HG03097 (cell line): ENCODE data around the gene MLPH.
"Not testable (repeated sequence)": the region's sequence is repeated elsewhere in the genome, so short reads cannot be mapped to it uniquely, and the experiment has no call there.

Source experiments
- ATAC-seq: cut with Tn5 transposase; IDR thresholded peaks from one replicate; pipeline ENCODE4 v1.9.1; 2021; ENCODE audit not compliant: unreplicated experiment, low FRiP score

MLPH gene

DNA sequence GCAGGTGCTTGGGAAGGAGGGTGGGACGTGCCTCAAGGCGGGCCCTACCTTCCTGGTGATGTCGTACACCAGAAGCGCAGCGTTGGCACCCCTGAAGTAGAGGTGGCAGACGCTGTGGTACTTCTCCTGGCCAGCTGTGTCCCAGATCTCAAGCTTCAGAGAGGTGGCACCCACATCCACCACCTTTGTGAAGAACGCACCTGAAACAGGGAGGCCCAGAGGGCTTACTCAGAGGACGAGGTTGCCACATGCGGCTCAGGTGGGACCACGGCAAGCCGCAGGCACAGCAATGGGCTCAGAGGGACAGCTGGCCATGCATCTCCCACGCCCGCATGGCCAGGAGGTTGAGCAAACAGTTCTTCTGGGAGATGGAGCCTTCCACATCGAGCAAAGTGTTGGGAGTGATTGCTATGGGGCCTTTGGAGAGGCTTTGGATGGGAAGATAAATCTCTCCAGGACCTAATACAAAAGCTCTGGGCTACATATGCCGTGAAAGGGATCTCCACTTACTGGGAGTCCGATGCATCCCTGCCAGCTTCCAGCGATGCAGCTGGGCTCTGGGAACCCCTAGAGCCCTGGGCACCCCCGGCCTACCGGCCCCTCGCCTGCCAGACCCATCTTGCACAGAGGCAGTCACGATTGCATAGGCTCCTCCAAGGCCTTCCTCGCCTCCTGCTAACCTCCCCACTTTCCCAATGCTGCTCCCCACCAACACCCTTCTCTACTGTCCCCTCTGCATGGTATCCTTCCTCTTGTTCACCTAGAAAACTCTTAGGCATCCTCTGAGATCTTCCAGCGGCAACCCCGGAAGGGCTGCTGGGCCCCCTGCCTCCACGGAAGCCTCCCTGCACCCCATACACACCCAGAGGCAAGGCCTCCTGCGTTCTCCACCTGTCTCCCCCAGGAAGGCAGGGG, 91.2 kb downstream of the MLPH start:
- ATAC-seq, result no peak

DNA sequence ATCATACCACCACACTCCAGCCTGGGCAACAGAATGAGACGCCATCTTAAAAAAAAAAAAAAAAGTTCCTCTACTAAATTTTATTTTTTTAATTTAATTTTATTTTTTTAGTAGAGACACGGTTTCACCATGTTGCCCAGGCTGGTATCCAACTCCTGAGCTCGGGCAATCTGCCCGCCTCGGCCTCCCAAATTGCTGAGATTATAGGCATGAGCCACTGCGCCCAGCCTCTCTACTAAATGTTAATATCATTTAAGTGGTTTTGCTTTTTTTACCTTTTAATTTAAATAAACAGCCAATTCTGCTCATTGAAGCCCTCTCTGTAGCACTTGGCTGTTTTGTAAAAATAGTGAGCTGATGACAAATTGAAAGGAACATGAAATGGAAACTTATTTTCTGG, 94.3 kb downstream of the MLPH start:
- no peak for ATAC-seq

DNA sequence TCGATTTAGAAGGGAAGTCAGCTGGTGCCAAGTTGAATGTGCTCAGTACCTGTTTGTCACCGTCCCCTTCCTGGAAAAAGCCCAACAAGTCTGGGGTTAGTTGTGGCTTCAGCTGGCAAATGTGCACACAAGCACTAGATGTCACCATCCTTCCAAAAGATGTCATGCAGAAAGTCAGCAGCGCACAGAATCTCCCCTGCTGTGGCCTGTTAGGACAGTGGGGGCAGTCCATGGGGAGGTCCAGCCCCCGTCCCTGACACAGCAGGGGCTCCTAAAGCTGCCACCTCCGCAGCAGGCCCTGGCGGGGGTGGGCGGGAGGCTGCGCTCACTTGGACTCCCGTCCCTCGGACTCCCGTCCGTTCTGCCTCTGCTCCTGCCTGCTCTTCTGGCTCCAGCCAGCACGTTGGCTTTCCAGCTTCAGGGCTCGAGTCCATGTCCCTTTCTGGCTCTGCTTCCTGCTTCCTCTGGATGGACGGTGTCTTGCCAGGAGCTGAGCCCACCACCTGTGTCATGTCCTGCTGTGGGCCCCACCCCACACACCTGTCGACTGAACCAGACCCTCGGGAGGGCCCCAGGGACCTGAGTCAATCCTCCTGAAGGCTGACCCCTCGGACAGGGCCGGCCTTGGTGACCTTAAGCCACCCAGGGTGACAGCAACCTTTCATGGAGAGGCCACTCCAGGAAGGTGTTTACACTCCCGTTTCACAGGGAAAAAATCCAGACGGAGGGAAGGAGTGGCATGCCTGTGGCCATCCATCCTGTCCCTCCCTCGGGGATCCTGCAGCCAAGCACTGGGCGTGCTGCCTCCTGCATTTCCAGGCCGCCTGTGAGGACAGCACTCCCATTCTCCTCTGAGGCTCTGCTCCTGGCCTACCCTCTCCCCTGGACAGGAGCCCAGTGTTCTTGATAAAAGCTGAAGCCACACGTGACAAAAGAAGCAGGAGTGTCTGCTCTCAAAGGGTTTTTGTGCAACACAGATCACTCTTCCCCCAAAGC, 95.0 kb downstream of the MLPH start:
- no peak for ATAC-seq

- no peak for ATAC-seq
Observed at GRCh38 chr2:237583385-237584295, 96.6 kb downstream of the MLPH start.

DNA sequence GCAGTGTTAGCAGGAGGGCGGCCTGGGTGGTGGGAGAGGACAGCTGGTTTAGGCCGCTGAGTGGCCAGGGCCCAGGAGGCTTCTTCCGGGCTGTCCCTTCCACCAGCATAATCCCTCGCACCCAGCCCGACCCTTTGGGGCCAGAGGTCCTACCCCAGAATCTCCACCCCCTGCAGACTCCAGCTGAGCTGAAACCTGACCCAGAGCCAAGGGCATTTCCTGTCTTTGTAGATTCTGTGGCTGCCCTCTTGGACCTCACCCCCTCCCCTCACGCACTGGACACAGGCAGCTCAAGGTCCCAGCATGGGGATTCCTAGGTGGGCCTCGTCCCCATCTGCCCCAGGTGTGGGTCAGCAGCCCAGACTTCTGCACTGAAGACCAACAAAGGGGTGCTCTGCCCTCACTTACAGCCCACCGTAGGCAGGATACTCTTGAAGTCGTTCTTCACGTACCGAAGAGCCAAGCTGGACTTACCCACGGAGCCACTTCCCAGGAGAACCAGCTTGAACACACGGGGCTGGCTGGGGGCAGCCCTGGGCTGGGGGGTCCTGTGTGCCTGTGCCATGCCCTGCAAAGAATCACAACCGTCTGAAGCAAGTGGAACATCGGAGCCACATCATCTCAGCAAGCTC, 98.7 kb downstream of the MLPH start:
- no peak for ATAC-seq

- no peak for ATAC-seq
Observed at GRCh38 chr2:237588044-237588696, 101.1 kb downstream of the MLPH start.

- ATAC-seq, result no peak
Observed at GRCh38 chr2:237590272-237591140, 103.5 kb downstream of the MLPH start, which contains the start of gene RAB17. RAB17 (minus strand) TSS chr2:237590734; CDS start chr2:237586154, 4,580 bp downstream.

GRCh38 chr2:237591141-237591881, 104.3 kb downstream of the MLPH start:
- ATAC-seq, result no peak

DNA sequence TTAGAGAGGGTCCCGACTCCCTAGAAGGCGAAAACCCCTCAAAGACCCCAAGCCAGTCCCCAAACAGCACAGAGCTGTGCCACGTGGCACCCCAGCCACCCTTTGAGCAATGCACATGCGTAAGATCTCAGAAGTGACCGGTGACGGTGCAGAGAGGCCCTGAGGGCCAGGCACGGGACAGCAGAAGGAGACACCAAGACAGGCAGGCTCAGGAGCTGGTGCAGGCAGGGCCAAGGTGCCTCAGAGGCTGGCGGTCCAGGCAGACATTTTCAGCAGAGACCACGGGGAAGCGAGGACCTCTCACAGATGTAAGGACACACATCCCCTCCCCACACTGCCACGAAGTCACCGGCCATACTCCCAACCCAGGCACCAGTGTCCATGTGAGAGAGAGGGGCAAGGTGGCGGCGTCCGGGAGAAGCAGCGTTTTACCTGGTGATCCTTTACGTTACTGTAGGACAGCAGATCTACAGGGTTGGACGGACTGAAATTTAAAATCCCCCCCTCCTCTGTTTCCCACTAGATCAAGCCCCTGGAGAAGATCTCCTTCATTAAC, 105.5 kb downstream of the MLPH start:
- ATAC-seq, result no peak

GRCh38 chr2:237593036-237593435, 106.0 kb downstream of the MLPH start:
- ATAC-seq, result no peak

DNA sequence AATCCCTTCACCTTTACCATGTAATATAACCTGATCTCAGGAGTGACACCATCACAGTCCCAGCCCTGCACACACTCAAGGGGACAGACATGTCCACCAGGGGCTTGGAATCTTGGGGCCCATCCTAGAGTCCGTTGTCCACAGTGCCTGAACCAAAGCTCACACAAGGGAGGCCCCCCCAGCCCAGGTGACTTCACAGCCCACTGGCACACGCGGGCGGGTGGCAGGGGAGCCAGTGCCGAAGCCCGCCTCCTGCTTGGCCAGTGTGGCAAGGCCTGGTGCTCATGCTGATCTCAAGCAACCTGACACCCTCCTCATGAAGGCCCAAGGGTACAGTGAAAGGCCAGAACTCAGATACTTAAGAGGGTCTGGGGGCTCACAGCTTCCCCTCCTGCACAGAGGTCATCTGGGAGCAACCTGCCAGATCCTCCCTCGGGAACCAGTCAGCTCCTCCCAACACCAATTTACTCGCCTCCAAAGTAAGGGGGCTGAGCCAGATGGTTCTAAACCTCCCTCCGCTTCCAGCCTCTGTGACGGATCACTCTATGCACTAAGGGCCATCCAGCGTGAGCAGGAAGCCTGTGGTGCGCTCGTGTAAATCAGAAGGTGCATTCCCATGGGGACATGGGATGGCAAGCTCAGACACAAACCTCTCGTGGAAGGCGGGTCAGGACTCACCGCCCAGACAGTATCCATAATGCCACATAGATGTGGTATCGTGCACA, 106.7 kb downstream of the MLPH start:
- ATAC-seq, result no peak

GRCh38 chr2:237594514-237594871, 107.4 kb downstream of the MLPH start:
- ATAC-seq, result no peak

GRCh38 chr2:237595829-237596519, 108.9 kb downstream of the MLPH start:
- not testable (repeated sequence) for ATAC-seq

- ATAC-seq, result no peak
Observed at GRCh38 chr2:237596520-237597195, 109.6 kb downstream of the MLPH start.
